ENCODE results near the gene EFCAB5.
"Not testable (repeated sequence)": the region's sequence is repeated elsewhere in the genome, so short reads cannot be mapped to it uniquely, and the experiment has no call there.

EFCAB5 gene

DNA sequence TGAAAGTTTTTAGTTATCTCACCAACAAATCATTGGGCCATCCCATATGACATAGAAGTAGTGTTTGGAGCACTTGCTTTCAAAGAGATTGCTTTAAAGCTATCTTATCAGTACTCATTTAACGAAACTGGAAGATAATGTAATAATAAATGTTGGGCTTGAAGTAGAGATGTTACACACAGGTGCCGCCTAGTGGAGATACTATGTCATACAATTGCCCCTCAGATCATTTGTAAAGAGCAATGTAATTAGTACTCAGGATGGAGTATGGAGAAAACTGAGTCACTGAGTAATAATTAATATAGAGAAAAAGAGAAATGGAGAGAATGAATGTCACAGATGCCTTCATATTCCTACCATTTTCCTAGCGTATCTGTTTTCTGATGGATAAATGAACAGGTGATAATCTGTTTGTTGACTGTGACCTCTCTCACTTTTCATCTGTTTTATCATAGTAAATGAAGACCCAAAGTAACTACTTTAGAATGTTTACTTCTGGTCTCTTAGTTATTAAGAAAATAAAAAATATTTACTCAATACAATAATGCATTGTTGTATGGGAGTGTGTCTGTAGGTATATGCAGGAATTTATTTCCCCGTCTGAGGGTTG is 80.4 kb downstream of the EFCAB5 start:
- DNase-seq = no peak

- DNase-seq = not testable (repeated sequence)
Measured at GRCh38 chr17:30025325-30025724, 83.9 kb downstream of the EFCAB5 start.

DNA sequence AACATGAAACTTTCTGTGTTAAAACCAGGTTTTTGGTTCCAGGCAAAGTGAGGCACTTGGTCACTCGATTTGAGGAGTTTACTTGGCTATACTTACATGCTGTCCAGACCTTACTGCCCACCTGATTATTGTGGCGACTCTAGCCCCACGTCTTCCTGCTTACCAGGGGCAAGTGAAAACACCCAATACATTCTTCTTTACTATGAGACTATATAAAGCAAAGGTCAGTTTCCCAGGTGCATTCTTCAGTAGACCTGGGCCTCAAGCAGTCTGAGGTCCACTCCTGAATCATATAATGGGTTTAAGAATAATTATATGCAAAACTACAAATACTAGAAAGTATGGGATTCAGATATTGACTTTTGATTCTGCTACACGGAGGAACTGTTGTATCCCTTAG is 86.2 kb downstream of the EFCAB5 start:
- DNase-seq = no peak

DNA sequence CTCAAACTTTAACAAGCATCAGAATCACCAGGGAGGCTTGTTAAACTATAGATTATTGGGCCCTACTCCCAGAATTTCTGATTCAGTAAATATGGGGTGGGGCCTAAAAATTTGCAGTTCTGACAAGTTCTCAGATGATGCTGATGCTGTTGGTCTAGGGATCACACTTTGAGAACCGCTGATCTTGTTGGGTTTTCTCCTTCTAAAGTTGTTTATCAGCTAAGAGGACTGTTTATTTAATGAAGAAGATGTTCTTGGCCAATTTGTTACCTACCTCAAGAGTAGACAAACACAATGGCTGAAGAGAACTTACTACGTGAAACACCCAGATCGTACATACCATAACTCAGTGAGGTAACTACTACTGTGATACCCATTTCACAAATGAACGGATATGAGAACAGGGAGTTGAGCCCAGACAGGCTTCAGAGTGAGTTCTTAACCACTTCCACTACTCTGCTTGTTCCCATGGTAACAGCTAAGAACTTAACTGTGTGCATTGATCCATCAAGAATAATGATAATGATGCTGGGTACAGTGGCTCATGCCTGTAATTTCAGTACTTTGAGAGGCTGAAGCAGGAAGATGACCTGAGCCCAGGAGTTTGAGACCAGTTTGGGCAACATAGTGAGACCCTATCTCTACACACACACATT is 89.9 kb downstream of the EFCAB5 start:
- no peak for DNase-seq

GRCh38 chr17:30035369-30035768 is 93.9 kb downstream of the EFCAB5 start:
- DNase-seq = no peak

DNA sequence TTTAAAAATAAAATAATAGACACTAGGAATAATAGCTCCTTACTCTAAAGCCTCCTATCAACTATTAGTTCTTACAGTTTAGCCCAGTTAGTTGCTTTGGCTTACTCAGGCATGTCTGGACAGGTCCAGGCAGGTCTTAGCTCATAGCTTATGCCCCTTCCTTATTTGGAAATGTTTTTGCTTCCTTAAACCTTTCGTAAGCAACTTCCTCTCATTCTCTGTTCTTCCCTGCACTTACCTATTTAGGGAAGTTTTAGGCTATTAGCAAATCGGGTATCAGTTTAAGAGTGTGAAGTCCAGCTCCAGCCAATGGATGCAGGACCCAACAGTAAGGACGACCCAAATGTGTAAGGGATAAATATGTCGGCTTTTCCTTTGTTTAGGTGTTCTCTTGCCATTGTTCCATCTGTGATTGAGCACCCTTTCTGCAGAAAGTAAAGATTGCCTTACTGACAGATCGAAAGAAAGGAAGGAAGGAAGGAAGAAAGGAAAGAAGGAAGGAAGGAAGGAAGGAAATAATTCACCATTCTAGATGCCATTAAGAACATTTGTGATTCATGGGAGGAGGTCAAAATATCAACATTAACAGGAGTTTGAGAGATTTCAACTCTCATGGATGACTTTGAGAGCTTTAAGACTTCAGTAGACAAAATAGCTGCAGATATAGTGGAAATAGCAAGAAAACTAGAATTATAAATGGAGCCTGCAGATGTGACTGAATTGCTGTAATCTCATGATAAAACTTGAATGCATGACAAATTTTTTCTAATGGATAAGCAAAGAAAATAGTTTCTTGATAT is 99.5 kb downstream of the EFCAB5 start:
- not testable (repeated sequence) for DNase-seq

GRCh38 chr17:30041551-30041950 is 100.1 kb downstream of the EFCAB5 start:
- DNase-seq = no peak

DNA sequence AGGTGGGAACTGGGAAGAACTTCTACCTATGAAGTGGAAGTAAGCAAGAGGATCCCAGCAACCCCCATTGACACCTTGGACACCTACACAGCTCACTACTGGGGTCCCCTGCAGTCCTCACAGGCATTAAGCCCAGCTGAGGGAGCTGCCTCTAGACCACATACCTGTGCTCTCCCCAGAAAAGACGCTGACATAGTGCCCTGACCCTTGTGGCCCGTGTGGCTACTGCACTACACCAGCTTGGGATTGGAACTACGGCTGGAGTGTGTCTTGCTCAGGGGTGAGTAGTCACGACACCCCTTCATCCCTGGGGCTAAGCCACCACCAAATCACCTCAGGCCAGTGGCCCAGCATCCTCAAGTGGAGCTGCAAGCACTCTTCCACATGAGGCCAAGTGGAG is 120.9 kb downstream of the EFCAB5 start:
- DNase-seq = no peak

DNA sequence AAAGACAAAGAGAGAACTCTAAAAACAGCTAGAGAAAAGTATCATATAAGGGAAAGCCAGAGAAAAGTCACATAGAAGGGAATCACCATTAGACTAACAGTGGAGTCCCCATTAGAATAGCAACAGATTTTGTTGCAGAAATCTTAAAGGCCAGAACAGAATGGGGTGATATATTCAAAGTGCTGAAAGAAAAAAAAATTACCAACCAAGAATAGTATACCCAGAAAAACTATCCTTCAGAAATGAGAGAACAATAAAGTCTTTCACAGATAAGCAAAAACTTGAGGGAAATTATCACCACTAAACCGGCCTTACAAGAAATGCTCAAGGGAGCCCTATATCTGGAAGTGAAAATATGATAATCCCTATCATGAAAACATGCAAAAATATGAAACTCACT is 123.3 kb downstream of the EFCAB5 start:
- DNase-seq = no peak

DNA sequence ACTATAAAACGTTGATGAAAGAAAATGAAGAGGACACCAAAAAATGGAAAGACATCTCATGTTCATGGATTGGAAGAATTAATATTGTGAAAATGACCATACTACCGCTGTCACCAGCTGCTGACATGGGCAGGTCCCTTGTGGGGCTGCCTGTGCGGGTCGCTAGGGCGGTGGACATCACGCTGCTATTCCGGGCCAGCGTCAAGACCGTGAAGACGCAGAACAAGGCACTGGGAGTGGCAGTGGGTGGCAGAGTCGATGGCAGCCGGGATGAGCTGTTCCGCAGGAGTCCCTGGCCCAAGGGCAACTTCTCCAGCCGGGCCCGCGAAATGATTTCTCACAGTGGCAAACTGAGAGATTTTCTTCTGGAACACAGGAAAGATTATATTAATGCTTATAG is 127.0 kb downstream of the EFCAB5 start:
- DNase-seq = no peak

GRCh38 chr17:30074254-30074653 is 132.8 kb downstream of the EFCAB5 start:
- DNase-seq = no peak

DNA sequence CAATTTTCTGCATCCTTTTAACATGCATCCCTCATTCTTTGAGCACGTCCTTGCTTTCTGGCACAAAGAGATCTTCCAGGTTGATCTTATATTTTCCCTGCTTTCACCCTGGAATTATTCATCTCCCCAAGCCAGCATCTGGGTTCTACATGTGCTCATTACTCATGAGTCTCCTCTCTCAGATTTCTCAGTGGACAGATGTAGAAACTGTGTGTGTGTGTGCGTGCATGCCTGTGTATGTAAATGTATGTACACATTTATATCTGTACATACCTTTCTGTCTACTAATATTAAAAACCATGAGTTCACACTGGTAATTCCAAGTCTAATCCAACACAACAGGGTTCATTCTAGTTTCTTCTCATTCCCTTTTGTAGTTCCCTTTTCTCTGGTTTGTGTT is 133.3 kb downstream of the EFCAB5 start:
- DNase-seq = no peak

DNA sequence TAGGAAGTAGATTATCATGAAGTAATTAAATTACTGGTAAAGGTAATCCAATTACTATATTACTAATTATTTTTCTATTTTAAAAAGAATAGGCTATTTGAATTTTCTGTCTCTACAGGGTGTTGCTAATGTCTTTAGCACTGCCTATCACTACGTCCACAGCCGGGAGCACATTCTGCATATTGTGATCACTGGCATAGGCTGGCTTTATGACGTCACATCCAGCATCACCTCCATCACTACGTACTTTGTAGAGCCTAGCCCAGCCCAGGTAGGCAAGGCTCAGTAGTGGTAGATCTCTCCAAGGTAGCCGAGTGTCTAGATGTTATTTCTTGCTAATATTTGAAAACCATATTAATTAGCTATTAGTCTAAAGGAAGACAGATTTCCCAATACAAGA is 141.3 kb downstream of the EFCAB5 start:
- no peak for DNase-seq

GRCh38 chr17:30084788-30085187 is 143.4 kb downstream of the EFCAB5 start:
- DNase-seq = no peak

GRCh38 chr17:30086896-30087295 is 145.5 kb downstream of the EFCAB5 start:
- no peak for DNase-seq

- DNase-seq = not testable (repeated sequence)
Measured at GRCh38 chr17:30087431-30087830, 146.0 kb downstream of the EFCAB5 start.

- DNase-seq = no peak
Measured at GRCh38 chr17:30091121-30091670, 149.8 kb downstream of the EFCAB5 start.

GRCh38 chr17:30091771-30092170 is 150.3 kb downstream of the EFCAB5 start:
- no peak for DNase-seq

GRCh38 chr17:30092886-30093285 is 151.5 kb downstream of the EFCAB5 start:
- no peak for DNase-seq

- peak; percentile 67 for DNase-seq
Measured at GRCh38 chr17:30093463-30094147, 152.2 kb downstream of the EFCAB5 start.

GRCh38 chr17:30095507-30096244 is 154.2 kb downstream of the EFCAB5 start:
- DNase-seq = no peak

GRCh38 chr17:30101686-30102390 is 160.4 kb downstream of the EFCAB5 start:
- no peak for DNase-seq

Data from activated effector memory CD4-positive, alpha-beta T cell treated with anti-CD3 and anti-CD28 coated beads, Interleukin-2, amount 50 U/mL, for 16 hours (primary cell).